Measurements from ENCODE around the gene ARPC4. TPM values are rescaled to one million over a fixed set of nuclear protein-coding genes. Genes with fewer than 3 reads are reported as not detected.
A peak's percentile ranks its signal among the peaks of the same experiment; 100 is the strongest.

ARPC4 gene
- total and polyA plus RNA-seq, 2 of the 13 experiments (the other 11 are each of a cell fraction or from before 2014, with no cell fraction given) = 30.1 to 83.6 TPM

- intact Hi-C loops (cut with micrococcal nuclease; ENCODE audit: unreplicated experiment) (no loop called here), in situ Hi-C loops (cut with HindIII; ENCODE audit: extremely low pct_ligation_motif_present, low pct_unique_long_range_greater_than_20kb) (no loop called here)
- Histone ChIP-seq H3K36me3 (replicated peaks in 1 of 2; ENCODE audit: control insufficient read depth in 1 of 2, insufficient read depth in 2 of 2, low read length in 2 of 2) (peaks cover 9 to 41% of the 10 kb centered on the region in 2 experiments; a peak in 4 of 5 replicates), H3K9ac (ENCODE audit: insufficient read depth, low read depth, low read length) (peak overlapping the region; percentile 95), H4K20me1 (ENCODE audit: insufficient read depth, low read length) (no peaks in the 10 kb centered on the region; the same call in 1 of the 2 replicates), H3K27ac (ENCODE audit: extremely low read length, insufficient read depth, low read length) (no peak overlapping the region), H3K4me1 (ENCODE audit: insufficient read depth, low read length) (peaks cover 28% of the 10 kb centered on the region), H3K79me2 (ENCODE audit: insufficient read depth, low read length) (peaks cover 30% of the 10 kb centered on the region), H3K4me2 (ENCODE audit: low read depth, low read length) (peak overlapping the region; percentile 92), H3K4me3 (replicated peaks in 1 of 3; ENCODE audit: insufficient read depth in 1 of 3, low read depth in 2 of 3, low read length in 3 of 3) (peak overlapping the region in 2 of 3 experiments; percentile 93; a peak in 2 of 6 replicates), H3K9me3 (ENCODE audit: low read length) (no peaks in the 10 kb centered on the region), H3K27me3 (ENCODE audit: control insufficient read depth in 1 of 2, insufficient read depth in 2 of 2, low read length in 2 of 2) (peaks cover 0 to 5% of the 10 kb centered on the region in 2 experiments; a peak in 1 of 5 replicates), H2AFZ (ENCODE audit: low read length) (no peak overlapping the region)
- TF ChIP-seq ARNT2 (CRISPR knock-in tag; IDR thresholded peaks at IDR 0.05; ENCODE audit: low read depth) (0 out of 2 replicates have a peak, but pooled peaks have one; percentile 39), IRX3 (CRISPR knock-in tag; IDR thresholded peaks at IDR 0.05; ENCODE audit: borderline replicate concordance, low read depth) (peak; percentile 8; the same call in 1 of the 2 replicates), AGO2 (optimal IDR thresholded peaks at IDR 0.05; ENCODE audit: low read depth, low read length) (peak; percentile 45), ZNF335 (CRISPR knock-in tag; IDR thresholded peaks at IDR 0.05) (no peak)
- ChIA-PET CTCF (ENCODE audit: low intra/inter-chr PET ratio, low total read pairs) (no interaction called here), POLR2A (no interaction called here)
- FAIRE-seq (no peak), ATAC-seq (no peak), DNase-seq (ENCODE audit: low spot score) (no peak)
- no TSS peak for BruUV-seq (replicated peaks)
- WGBS (ENCODE audit: low lambda C conversion rate) = 97% methylated on average over 9 of the region's 11 CpGs
Observed at GRCh38 chr3:9791127-9791526, 1.8 kb upstream of the ARPC4 start.

- CTCF ChIA-PET (ENCODE audit: low intra/inter-chr PET ratio, low total read pairs) = no interaction called here
- Histone ChIP-seq H2AFZ (ENCODE audit: low read length) (no peak overlapping the region), H4K20me1 (ENCODE audit: insufficient read depth, low read length) (no peaks in the 10 kb centered on the region; the same call in 1 of the 2 replicates), H3K9ac (ENCODE audit: insufficient read depth, low read depth, low read length) (peak overlapping the region; percentile 95), H3K27me3 (ENCODE audit: control insufficient read depth in 1 of 2, insufficient read depth in 2 of 2, low read length in 2 of 2) (peaks cover 0 to 5% of the 10 kb centered on the region in 2 experiments; a peak in 1 of 5 replicates), H3K4me2 (ENCODE audit: low read depth, low read length) (peak overlapping the region; percentile 92), H3K9me3 (ENCODE audit: low read length) (no peaks in the 10 kb centered on the region), H3K27ac (ENCODE audit: extremely low read length, insufficient read depth, low read length) (peak overlapping the region; percentile 97), H3K4me3 (replicated peaks in 1 of 3; ENCODE audit: insufficient read depth in 1 of 3, low read depth in 2 of 3, low read length in 3 of 3) (peak overlapping the region; percentile 72 to 93 (median 93)), H3K79me2 (ENCODE audit: insufficient read depth, low read length) (peaks cover 32% of the 10 kb centered on the region), H3K4me1 (ENCODE audit: insufficient read depth, low read length) (peaks cover 28% of the 10 kb centered on the region), H3K36me3 (replicated peaks in 1 of 2; ENCODE audit: control insufficient read depth in 1 of 2, insufficient read depth in 2 of 2, low read length in 2 of 2) (peaks cover 6 to 34% of the 10 kb centered on the region in 2 experiments; a peak in 3 of 5 replicates)
- intact Hi-C loops (cut with micrococcal nuclease; ENCODE audit: unreplicated experiment) = loop anchor here (2.0 kb wide), 1 partner anchor 61 kb away; the partner anchor contains the start of gene BRPF1
- POLR2A ChIA-PET = interaction anchor here (1.0 to 1.8 kb wide), 13 partner anchors 8 to 456 kb away, joined by 4 to 33 read pairs (median 8); partner anchors contain the start of genes BRPF1, CAMK1, IL17RC and OGG1
- FAIRE-seq (no peak), ATAC-seq (no peak), DNase-seq (ENCODE audit: low spot score) (no peak)
- 17% methylated on average over 14 of the region's 14 CpGs for WGBS (ENCODE audit: low lambda C conversion rate)
- TSS peak; percentile 71 for BruUV-seq (replicated peaks)
- in situ Hi-C loops (cut with HindIII; ENCODE audit: extremely low pct_ligation_motif_present, low pct_unique_long_range_greater_than_20kb) = no loop called here
- 0 out of 2 replicates have a peak, but pooled peaks have one; percentile 43 for TF ChIP-seq THRA (CRISPR knock-in tag; IDR thresholded peaks at IDR 0.05; ENCODE audit: borderline replicate concordance)
- TF ChIP-seq ZMAT3 (CRISPR knock-in tag; conservative IDR thresholded peaks at IDR 0.05) = 0 out of 2 replicates have a peak, but pooled peaks have one; percentile 27
- no peak for TF ChIP-seq ZNF576 (CRISPR knock-in tag; IDR thresholded peaks at IDR 0.05)
- 0 out of 2 replicates have a peak, but pooled peaks have one; percentile 19 for TF ChIP-seq MLX (CRISPR knock-in tag; IDR thresholded peaks at IDR 0.05)
- 0 out of 2 replicates have a peak, but pooled peaks have one; percentile 38 for TF ChIP-seq RBAK (CRISPR knock-in tag; IDR thresholded peaks at IDR 0.05)
- no peak for TF ChIP-seq ZBTB21 (CRISPR knock-in tag; IDR thresholded peaks at IDR 0.05)
- TF ChIP-seq ZFP90 (CRISPR knock-in tag; IDR thresholded peaks at IDR 0.05; ENCODE audit: borderline replicate concordance) = peak; percentile 52; the same call in 1 of the 2 replicates
- peak; percentile 82; the same call in 1 of the 2 replicates for TF ChIP-seq ZNF605 (CRISPR knock-in tag; IDR thresholded peaks at IDR 0.05)
- 0 out of 2 replicates have a peak, but pooled peaks have one; percentile 5 for TF ChIP-seq TAF1 (CRISPR knock-in tag; IDR thresholded peaks at IDR 0.05)
- peak; percentile 67; the same call in 1 of the 2 replicates for TF ChIP-seq ZNF160 (CRISPR knock-in tag; IDR thresholded peaks at IDR 0.05)
- TF ChIP-seq ZMYM3 (CRISPR knock-in tag; IDR thresholded peaks at IDR 0.05) = peak; percentile 20; the same call in 1 of the 2 replicates
Observed at GRCh38 chr3:9791790-9792404, 985 bp upstream of the ARPC4 start.

Data from HepG2 (cell line).